Body of pancreas (tissue), 4 donors: ENCODE results near the gene DSTN.

ENCODE experiments used
- POLR2A ChIP-seq, 3 donors: fragments of 450-650 bp; IDR thresholded peaks; one replicate each; pipeline ENCODE4 v1.6.1; 2016; ENCODE audit warnings: antibody characterized with exemption in 3 of 3, mild to moderate bottlenecking in 2 of 3
- TF ChIP-seq, protein P1 (sequence below), 7 experiments: fragments of 450-650 bp in 4 of 7; fragments of 200-600 bp in 3 of 7; sonication (generic) in 3 of 7; IDR thresholded peaks; one replicate each; pipeline ENCODE4 v1.5.1; 2016 to 2019; ENCODE audit warnings: antibody characterized with exemption in 7 of 7

- TF ChIP-seq, protein P1, sequence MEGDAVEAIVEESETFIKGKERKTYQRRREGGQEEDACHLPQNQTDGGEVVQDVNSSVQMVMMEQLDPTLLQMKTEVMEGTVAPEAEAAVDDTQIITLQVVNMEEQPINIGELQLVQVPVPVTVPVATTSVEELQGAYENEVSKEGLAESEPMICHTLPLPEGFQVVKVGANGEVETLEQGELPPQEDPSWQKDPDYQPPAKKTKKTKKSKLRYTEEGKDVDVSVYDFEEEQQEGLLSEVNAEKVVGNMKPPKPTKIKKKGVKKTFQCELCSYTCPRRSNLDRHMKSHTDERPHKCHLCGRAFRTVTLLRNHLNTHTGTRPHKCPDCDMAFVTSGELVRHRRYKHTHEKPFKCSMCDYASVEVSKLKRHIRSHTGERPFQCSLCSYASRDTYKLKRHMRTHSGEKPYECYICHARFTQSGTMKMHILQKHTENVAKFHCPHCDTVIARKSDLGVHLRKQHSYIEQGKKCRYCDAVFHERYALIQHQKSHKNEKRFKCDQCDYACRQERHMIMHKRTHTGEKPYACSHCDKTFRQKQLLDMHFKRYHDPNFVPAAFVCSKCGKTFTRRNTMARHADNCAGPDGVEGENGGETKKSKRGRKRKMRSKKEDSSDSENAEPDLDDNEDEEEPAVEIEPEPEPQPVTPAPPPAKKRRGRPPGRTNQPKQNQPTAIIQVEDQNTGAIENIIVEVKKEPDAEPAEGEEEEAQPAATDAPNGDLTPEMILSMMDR (IDR thresholded peaks at IDR 0.05) = no peak
- TF ChIP-seq POLR2A (IDR thresholded peaks at IDR 0.05) = no peak
Observed at GRCh38 chr20:17572034-17572638, 2.3 kb downstream of the DSTN start.
